Muscle of leg (tissue), 16 donors: ENCODE data around the gene OR6C74. TPM values are rescaled to one million over a fixed set of nuclear protein-coding genes. Genes with fewer than 3 reads are reported as not detected.

Source experiments
- DNase-seq: peaks from one replicate; pipeline ENCODE4 v3.0.0; 2013
- H3K27ac ChIP-seq: one replicate; pipeline ENCODE4 v1.5.1; 2013; ENCODE audit warnings: mild to moderate bottlenecking, low read length, control low read depth
- H3K27me3 ChIP-seq: one replicate; pipeline ENCODE4 v1.6.1; 2013; ENCODE audit warnings: low read length; ENCODE audit not compliant: control insufficient read depth, insufficient read depth
- H3K36me3 ChIP-seq: one replicate; pipeline ENCODE4 v1.6.1; 2013; ENCODE audit warnings: low read length; ENCODE audit not compliant: control insufficient read depth, insufficient read depth
- H3K4me1 ChIP-seq: one replicate; pipeline ENCODE4 v1.6.1; 2013; ENCODE audit warnings: low read length; ENCODE audit not compliant: control insufficient read depth, insufficient read depth
- H3K4me3 ChIP-seq: one replicate; pipeline ENCODE4 v1.5.1; 2013; ENCODE audit warnings: low read length, control low read depth
- H3K9me3 ChIP-seq: replicated peaks from 2 replicates; pipeline ENCODE4 v1.6.1; 2013; ENCODE audit warnings: low read depth, low read length; ENCODE audit not compliant: control insufficient read depth
- WGBS: methylation state at CpG from one replicate; pipeline ENCODE4 v1.1.5; 2013; ENCODE audit warnings: missing lambda C conversion rate; ENCODE audit not compliant: insufficient coverage; 5-methylcytosine and 5-hydroxymethylcytosine counted together
- long read RNA-seq, 11 donors: transcript quantifications; one replicate each; lab custom pipeline, GENCODE V29; 2026
- polyA plus RNA-seq, 8 donors: library from polyadenylated mRNA; unstranded; fragments of 120-200 nt; gene quantifications; one replicate each; pipeline versions ENCODE4 v1.2.1 to v1.2.3, GENCODE V29; 2013; ENCODE audit warnings: inconsistent platforms in 1 of 8, low replicate concordance in 1 of 8; ENCODE audit not compliant: insufficient read length in 8 of 8, insufficient read depth in 1 of 8
- total RNA-seq: library from RNA; stranded (reverse); fragments of 120-200 nt; gene quantifications from one replicate; pipeline ENCODE4 v1.2.4, GENCODE V29; 2013

Gene OR6C74
- total RNA-seq (not detected), polyA plus RNA-seq (not detected)
- long read RNA-seq, donor 1, result 0 reads
- long read RNA-seq, donor 2, result 0 reads
- long read RNA-seq, donor 3, result 0 reads
- long read RNA-seq, donor 4, result 0 reads
- long read RNA-seq, donor 5, result 0 reads
- long read RNA-seq, donor 6, result 0 reads
- long read RNA-seq, donor 7, result 0 reads
- long read RNA-seq, donor 8, result 0 reads
- long read RNA-seq, donor 9, result 0 reads
- long read RNA-seq, donor 10, result 0 reads
- long read RNA-seq, donor 11, result 0 reads

DNA sequence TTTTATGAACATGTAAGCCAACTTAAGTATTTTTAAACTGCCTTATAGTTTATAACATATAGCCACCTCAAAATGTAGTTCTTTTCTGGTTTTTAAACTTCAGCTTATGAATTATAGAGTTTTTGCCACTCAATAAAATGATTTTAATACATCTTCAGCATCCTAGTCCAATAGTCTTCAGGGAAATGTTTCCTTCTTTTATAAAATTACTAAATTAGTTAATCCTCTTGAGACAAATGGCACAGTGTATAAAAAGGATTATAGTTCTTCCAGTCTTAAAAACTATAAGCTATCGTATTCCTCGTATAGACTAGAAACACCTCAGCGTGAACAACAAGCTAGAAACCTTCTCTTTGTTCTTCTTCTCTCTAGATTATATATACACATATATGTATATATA, at the start of gene OR6C74:
TSS of gene OR6C74 (plus strand) at position 301 of the 400 bp plus-strand sequence. CDS start 2,679 bp downstream, outside the sequence.
- WGBS, result no CpG with 5 or more reads among the region's 3 CpGs
- Histone ChIP-seq H3K9me3 (no peaks in the 10 kb centered on the region), H3K27me3 (no peaks in the 10 kb centered on the region), H3K4me1 (no peaks in the 10 kb centered on the region), H3K36me3 (no peaks in the 10 kb centered on the region), H3K27ac (no peak within 1 kb of the TSS), H3K4me3 (no peak within 1 kb of the TSS)
- DNase-seq, result no peak

DNA sequence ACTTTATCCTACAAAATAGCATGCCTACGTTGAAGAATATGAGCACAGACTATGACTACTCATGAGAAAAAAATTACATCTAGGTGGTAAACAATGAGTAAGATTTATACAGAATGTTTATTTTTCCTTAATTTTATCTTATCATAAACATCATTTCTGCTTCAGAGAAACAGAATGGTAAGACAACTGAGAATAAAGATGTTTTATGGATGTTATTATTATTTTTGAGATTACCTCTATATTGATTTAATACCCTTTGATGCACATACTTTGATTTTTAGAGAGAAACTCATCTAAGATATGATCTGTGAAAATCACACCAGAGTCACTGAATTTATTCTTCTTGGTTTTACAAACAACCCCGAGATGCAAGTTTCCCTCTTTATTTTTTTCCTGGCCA, 23.7 kb upstream of the OR6C74 start, which contains the start of gene OR10A7:
TSS of gene OR10A7 (plus strand) at position 301 of the 400 bp plus-strand sequence. CDS start at position 301, 0 bp downstream.
- no CpG with 5 or more reads among the region's 2 CpGs for WGBS
- no peak within 1 kb of the TSS for H3K4me3 ChIP-seq

DNA sequence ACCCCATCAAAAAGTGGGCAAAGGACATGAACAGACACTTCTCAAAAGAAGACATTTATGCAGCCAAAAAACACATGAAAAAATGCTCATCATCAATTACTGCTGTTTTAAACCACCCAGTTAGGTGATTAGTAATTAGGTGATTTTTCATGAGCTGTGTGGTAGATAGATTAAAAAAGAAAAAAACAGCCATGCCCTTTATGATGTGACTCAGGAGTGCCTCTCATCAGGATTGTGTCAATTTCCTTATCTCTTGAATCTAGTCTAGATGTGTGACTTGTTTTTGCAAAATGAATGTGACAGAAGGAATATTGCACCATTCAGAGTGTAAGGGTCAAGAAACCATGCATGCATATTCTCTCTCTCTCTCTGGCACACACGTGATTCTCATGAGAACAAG, 17.9 kb upstream of the OR6C74 start:
- no CpG with 5 or more reads among the region's 1 CpG for WGBS
- no peaks in the 10 kb centered on the region for H3K36me3 ChIP-seq
- H3K4me3 ChIP-seq, result no peak overlapping the region
- H3K27ac ChIP-seq, result no peak overlapping the region
- H3K4me1 ChIP-seq, result no peaks in the 10 kb centered on the region
- no peak for DNase-seq
- no peaks in the 10 kb centered on the region for H3K9me3 ChIP-seq
- no peaks in the 10 kb centered on the region for H3K27me3 ChIP-seq

More for the DNA sequence above, 23.7 kb upstream of the OR6C74 start, which contains the start of gene OR10A7:
- no peak within 1 kb of the TSS for H3K27ac ChIP-seq
- H3K27me3 ChIP-seq, result no peaks in the 10 kb centered on the region
- H3K9me3 ChIP-seq, result no peaks in the 10 kb centered on the region
- H3K4me1 ChIP-seq, result no peaks in the 10 kb centered on the region
- no peaks in the 10 kb centered on the region for H3K36me3 ChIP-seq
- no peak for DNase-seq

DNA sequence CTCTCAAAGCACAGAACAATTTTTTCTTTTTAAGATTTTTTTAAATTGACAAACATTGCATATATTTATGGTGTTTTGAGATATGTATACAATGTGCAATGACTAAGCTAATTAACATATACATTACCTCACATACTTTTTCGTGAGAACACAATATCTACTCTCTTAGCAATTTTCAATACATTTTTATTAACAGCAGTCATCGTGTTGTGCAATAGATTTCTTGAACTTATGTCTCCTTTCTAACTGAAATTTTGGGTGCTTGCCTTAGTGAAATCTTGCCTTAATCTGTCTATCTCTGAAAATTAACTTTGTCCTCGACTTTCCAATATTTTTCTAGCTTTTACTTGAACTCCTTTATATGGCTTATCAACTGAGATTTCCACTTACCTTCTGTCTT, 16.8 kb upstream of the OR6C74 start:
- Histone ChIP-seq H3K27me3 (no peaks in the 10 kb centered on the region), H3K36me3 (no peaks in the 10 kb centered on the region), H3K27ac (no peak overlapping the region), H3K9me3 (no peaks in the 10 kb centered on the region), H3K4me1 (no peaks in the 10 kb centered on the region), H3K4me3 (no peak overlapping the region)
- 70% methylated on average over 2 of the region's 3 CpGs for WGBS
- DNase-seq, result no peak

DNA sequence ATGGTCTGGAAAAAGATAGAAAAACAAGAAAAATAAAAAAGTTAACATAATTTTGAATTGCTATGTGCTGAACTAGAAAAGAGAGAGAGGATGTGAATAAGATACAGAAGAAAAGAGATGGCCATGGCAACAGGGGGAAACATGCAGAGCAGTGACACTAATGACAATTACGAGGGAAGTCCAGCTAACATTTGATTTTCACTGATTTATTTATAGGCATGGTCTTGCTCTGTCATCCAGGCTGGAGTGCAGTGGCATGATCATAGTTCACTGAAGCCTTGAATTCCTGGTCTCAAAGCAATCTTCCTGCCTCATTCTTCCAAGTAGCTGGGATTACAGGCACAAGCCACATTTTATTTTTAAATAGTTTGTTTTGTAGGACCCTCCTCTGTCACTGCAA, 1.8 kb downstream of the OR6C74 start:
- no peaks in the 10 kb centered on the region for H3K36me3 ChIP-seq
- no peak overlapping the region for H3K27ac ChIP-seq
- no peaks in the 10 kb centered on the region for H3K4me1 ChIP-seq
- no peak for DNase-seq
- 36% methylated on average over 1 of the region's 1 CpG for WGBS
- no peak overlapping the region for H3K4me3 ChIP-seq
- H3K9me3 ChIP-seq, result no peaks in the 10 kb centered on the region
- H3K27me3 ChIP-seq, result no peaks in the 10 kb centered on the region

DNA sequence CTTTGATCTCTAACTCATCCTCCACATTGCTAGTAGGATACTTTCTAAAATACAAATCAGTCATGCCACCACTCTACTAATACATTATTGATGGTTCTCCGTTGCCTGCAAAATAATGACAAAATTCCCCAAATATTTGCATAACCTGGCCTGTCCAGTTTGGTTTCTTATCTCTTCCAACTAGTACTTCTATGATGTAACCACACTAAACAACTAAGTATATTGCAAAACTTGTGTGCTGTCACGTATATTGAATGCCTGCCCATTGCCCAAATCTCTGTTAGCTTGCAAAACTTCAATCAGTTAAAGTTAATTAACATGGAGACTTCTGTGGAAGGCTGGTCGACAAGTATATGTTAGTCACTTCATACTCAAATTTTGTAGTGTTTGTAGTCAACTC, 6.5 kb downstream of the OR6C74 start:
- no peak for DNase-seq
- WGBS, result 80% methylated on average over 1 of the region's 3 CpGs
- no peaks in the 10 kb centered on the region for H3K27me3 ChIP-seq
- H3K36me3 ChIP-seq, result no peaks in the 10 kb centered on the region
- no peak overlapping the region for H3K27ac ChIP-seq
- H3K4me1 ChIP-seq, result no peaks in the 10 kb centered on the region
- H3K4me3 ChIP-seq, result no peak overlapping the region
- H3K9me3 ChIP-seq, result no peaks in the 10 kb centered on the region

DNA sequence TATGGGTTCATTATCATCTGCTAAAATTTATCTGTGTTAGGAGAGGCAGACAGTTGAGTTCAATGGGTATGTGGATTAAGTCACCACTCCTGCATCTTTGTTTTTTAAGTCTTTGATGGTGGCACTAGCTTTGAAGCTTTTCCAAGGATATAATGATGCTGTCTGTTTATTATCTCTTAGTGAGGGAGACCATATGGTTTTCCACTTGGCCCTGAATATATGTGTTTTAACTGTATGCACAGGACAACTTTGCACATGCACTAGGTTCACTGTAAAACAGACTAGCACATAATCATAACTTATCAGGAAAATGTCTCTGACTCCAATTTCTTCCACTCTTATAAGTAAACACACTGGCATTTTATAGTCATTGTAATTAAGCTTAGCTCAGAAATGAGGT, 8.9 kb downstream of the OR6C74 start:
- Histone ChIP-seq H3K4me3 (no peak overlapping the region), H3K27ac (no peak overlapping the region), H3K36me3 (no peaks in the 10 kb centered on the region), H3K9me3 (no peaks in the 10 kb centered on the region), H3K4me1 (no peaks in the 10 kb centered on the region), H3K27me3 (no peaks in the 10 kb centered on the region)
- no peak for DNase-seq

DNA sequence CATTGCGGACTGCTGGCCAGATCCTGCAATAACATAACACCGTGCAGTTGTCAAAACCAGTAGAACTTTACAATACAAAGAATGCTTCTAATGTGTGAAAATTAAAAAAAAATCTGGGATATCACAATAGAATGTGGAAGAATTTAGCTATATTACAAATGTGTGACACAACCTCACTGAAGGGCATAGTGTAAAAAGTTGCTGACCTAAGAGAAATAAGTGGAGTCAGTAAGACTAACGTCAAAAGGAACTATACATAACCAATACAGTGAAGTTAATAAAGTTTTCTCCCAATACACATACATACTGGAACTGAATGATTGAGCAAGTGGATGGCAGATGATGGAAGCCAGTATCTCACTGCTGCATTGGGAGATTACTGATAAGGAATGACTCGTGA, 12.4 kb downstream of the OR6C74 start:
- WGBS, result no CpG with 5 or more reads among the region's 4 CpGs
- no peaks in the 10 kb centered on the region for H3K36me3 ChIP-seq

DNA sequence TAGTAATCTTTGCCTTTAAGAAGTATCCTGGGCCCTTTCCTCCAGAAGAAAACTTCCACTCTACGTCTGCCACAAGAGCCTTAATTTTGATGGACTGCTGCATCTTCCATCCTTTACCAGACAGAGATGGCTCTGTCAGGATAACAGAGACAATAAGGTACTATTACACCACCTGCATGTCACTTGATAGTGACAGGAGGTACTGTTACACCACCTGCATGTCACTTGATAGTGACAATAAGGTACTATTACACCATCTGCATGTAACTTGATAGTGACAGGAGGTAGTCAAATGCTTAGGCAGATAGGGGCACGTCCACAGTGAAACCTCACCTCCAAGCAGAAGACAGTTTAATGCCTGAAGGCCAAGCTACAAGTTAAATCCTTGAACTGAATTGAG, 13.9 kb downstream of the OR6C74 start:
- H3K36me3 ChIP-seq, result no peaks in the 10 kb centered on the region
- no peaks in the 10 kb centered on the region for H3K4me1 ChIP-seq
- H3K4me3 ChIP-seq, result no peak overlapping the region
- WGBS, result 60% methylated on average over 1 of the region's 2 CpGs
- no peaks in the 10 kb centered on the region for H3K27me3 ChIP-seq
- H3K9me3 ChIP-seq, result no peaks in the 10 kb centered on the region
- DNase-seq, result no peak
- H3K27ac ChIP-seq, result no peak overlapping the region

More for the DNA sequence above, 12.4 kb downstream of the OR6C74 start:
- no peaks in the 10 kb centered on the region for H3K27me3 ChIP-seq
- H3K9me3 ChIP-seq, result no peaks in the 10 kb centered on the region
- no peak overlapping the region for H3K27ac ChIP-seq
- H3K4me3 ChIP-seq, result no peak overlapping the region
- no peak for DNase-seq
- H3K4me1 ChIP-seq, result no peaks in the 10 kb centered on the region

DNA sequence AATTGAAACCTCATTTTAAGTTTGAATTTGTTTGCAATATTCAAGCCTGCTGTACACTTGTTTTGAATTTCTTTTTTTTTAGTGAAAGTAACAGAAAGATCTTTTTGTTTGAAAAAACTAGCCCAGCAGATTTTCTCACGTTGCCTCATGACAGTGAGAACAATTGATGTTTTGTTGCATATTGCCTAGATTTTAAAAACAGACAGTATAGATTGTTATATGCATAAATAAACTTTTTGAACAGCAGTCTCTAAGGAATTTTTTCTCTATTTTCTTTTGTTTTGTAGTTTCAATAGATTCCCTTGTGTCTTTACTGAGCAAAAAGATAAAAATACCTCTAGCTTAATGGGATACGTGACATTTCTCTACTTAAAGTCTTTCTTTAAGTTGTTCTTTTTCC, 36.6 kb downstream of the OR6C74 start:
- Histone ChIP-seq H3K27me3 (no peaks in the 10 kb centered on the region), H3K4me1 (no peaks in the 10 kb centered on the region), H3K4me3 (no peak overlapping the region), H3K36me3 (no peaks in the 10 kb centered on the region), H3K27ac (no peak overlapping the region), H3K9me3 (no peaks in the 10 kb centered on the region)
- WGBS, result no CpG with 5 or more reads among the region's 2 CpGs
- no peak for DNase-seq

DNA sequence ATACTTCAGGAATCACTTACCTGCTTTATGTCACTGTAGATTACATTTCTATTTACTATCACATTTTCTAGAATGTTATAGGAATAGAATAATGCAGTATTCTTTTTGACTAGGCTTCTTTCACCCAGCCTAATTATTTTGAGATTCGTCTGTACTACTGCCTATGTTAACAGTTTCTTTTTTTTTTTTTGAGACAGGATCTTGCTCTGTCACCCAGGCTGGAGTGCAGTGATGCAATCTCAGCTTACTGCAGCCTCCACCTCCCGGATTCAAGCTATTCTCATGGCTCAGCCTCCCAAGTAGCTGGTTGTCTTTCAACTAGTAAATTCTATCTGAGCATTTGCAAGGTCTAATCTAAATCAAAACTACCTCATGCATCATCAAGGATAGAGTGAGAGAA, 45.6 kb downstream of the OR6C74 start:
- H3K27me3 ChIP-seq, result no peaks in the 10 kb centered on the region
- no peak overlapping the region for H3K4me3 ChIP-seq
- no peak overlapping the region for H3K27ac ChIP-seq
- H3K4me1 ChIP-seq, result no peaks in the 10 kb centered on the region
- no peak for DNase-seq
- no peaks in the 10 kb centered on the region for H3K36me3 ChIP-seq
- no CpG with 5 or more reads among the region's 2 CpGs for WGBS
- no peaks in the 10 kb centered on the region for H3K9me3 ChIP-seq
